Neural progenitor cell (in vitro differentiated cells): ENCODE data around the gene MEIOC. TPM values are rescaled to one million over a fixed set of nuclear protein-coding genes. Genes with fewer than 3 reads are reported as not detected.

ENCODE experiments used
- DNase-seq: peaks from one replicate; pipeline ENCODE4 v3.0.0-alpha.2; 2016; ENCODE audit warnings: low spot score
- H2AFZ ChIP-seq: fragments of 200-600 bp; sonication (generic); replicated peaks from 2 replicates; pipeline ENCODE4 v1.6.1; 2016; ENCODE audit warnings: antibody characterized with exemption
- H3F3A ChIP-seq: fragments of 200-600 bp; sonication (generic); 2 replicates; pipeline ENCODE4 v1.6.1; 2016; ENCODE audit warnings: antibody characterized with exemption, low read depth
- H3K27ac ChIP-seq: fragments of 200-600 bp; sonication (generic); 2 replicates; pipeline ENCODE4 v1.5.1; 2016; ENCODE audit warnings: mild to moderate bottlenecking
- H3K27me3 ChIP-seq: fragments of 200-600 bp; sonication (generic); 2 replicates; pipeline ENCODE4 v1.6.1; 2016; ENCODE audit warnings: mild to moderate bottlenecking, moderate library complexity
- H3K36me3 ChIP-seq: fragments of 200-600 bp; sonication (generic); 2 replicates; pipeline ENCODE4 v1.5.1; 2016
- H3K4me1 ChIP-seq: fragments of 200-600 bp; sonication (generic); 2 replicates; pipeline ENCODE4 v1.6.1; 2016; ENCODE audit warnings: mixed run types
- H3K4me2 ChIP-seq: fragments of 200-600 bp; sonication (generic); 2 replicates; pipeline ENCODE4 v1.6.1; 2016
- H3K4me3 ChIP-seq: fragments of 200-600 bp; sonication (generic); 2 replicates; pipeline ENCODE4 v1.5.1; 2016
- H3K79me2 ChIP-seq: fragments of 200-600 bp; sonication (generic); 2 replicates; pipeline ENCODE4 v1.6.1; 2016; ENCODE audit warnings: low read depth
- H3K9ac ChIP-seq: fragments of 200-600 bp; sonication (generic); 2 replicates; pipeline ENCODE4 v1.6.1; 2016
- H3K9me3 ChIP-seq: fragments of 200-600 bp; sonication (generic); 2 replicates; pipeline ENCODE4 v1.5.1; 2016; ENCODE audit warnings: low read depth
- H4K20me1 ChIP-seq: fragments of 200-600 bp; sonication (generic); 2 replicates; pipeline ENCODE4 v1.6.1; 2016; ENCODE audit warnings: low read depth
- H3K27ac Mint-ChIP-seq: 3 replicates; pipeline ENCODE4 v1.8.0; 2021; ENCODE audit warnings: mixed read lengths
- H3K27me3 Mint-ChIP-seq: 2 replicates; pipeline ENCODE4 v1.8.0; 2022; ENCODE audit warnings: low read depth, mild to moderate bottlenecking, inconsistent platforms, moderate library complexity, mixed read lengths; ENCODE audit not compliant: insufficient read depth
- H3K36me3 Mint-ChIP-seq: 3 replicates; pipeline ENCODE4 v1.8.0; 2021; ENCODE audit warnings: mixed read lengths
- H3K4me1 Mint-ChIP-seq: 3 replicates; pipeline ENCODE4 v1.8.0; 2021; ENCODE audit warnings: mixed read lengths
- H3K4me3 Mint-ChIP-seq: 3 replicates; pipeline ENCODE4 v1.8.0; 2021; ENCODE audit warnings: mild to moderate bottlenecking, moderate library complexity, mixed read lengths
- H3K9me3 Mint-ChIP-seq: 3 replicates; pipeline ENCODE4 v1.8.0; 2020; ENCODE audit warnings: mixed read lengths
- EZH2 ChIP-seq: fragments of 200-600 bp; sonication (generic); IDR thresholded peaks from 2 replicates; pipeline ENCODE4 v1.6.1; 2017; ENCODE audit warnings: antibody characterized with exemption, mild to moderate bottlenecking, moderate library complexity
- EZH2phosphoT487 ChIP-seq: fragments of 200-600 bp; sonication (generic); IDR thresholded peaks from 2 replicates; pipeline ENCODE4 v1.6.1; 2017; ENCODE audit warnings: antibody characterized with exemption
- total RNA-seq: library from RNA; depleted of rRNA; stranded (reverse); fragments of >200 nt; gene quantifications from 2 replicates; pipeline ENCODE4 v1.2.3, GENCODE V29; 2015; ENCODE audit warnings: low replicate concordance
- TF ChIP-seq, protein P1 (sequence below): fragments of 200-600 bp; sonication (generic); IDR thresholded peaks from 2 replicates; pipeline ENCODE4 v1.5.1; 2017; ENCODE audit warnings: antibody characterized with exemption, mild to moderate bottlenecking

MEIOC gene
- total RNA-seq, 1 donor from 2014 or later = 22.0 TPM

DNA sequence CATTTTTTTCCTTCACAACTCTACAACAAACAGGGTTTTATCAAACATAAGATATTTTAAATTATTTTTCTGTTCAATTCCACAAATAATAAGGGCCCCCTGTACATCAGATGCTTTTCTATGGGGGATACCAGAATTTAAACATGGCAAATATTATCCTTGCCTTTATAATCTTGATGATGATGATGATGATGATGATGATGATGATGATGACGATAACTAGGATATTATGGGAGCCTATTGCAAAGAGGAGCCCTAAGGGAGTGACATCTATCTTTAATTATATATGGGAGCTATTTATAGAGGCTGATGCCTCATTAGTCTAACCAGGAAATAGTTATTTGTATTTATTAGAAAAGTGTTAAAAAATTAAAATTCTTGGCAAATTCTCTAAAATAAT lies 6.8 kb downstream of the MEIOC start:
- Histone ChIP-seq H3K36me3 (peaks cover 4% of the 10 kb centered on the region), H3K27ac (no peak overlapping the region), H2AFZ (no peak overlapping the region), H3K4me1 (no peaks in the 10 kb centered on the region), H3K9ac (no peak overlapping the region), H4K20me1 (no peaks in the 10 kb centered on the region), H3F3A (no peaks in the 10 kb centered on the region), H3K9me3 (no peaks in the 10 kb centered on the region), H3K4me3 (no peak overlapping the region), H3K4me2 (no peak overlapping the region), H3K27me3 (peaks cover 3% of the 10 kb centered on the region), H3K79me2 (no peaks in the 10 kb centered on the region)
- no peak overlapping the region for H3K4me3 Mint-ChIP-seq
- no peaks in the 10 kb centered on the region for H3K4me1 Mint-ChIP-seq
- H3K27ac Mint-ChIP-seq = no peak overlapping the region
- H3K9me3 Mint-ChIP-seq = no peaks in the 10 kb centered on the region
- H3K36me3 Mint-ChIP-seq = no peaks in the 10 kb centered on the region
- TF ChIP-seq, protein P1, sequence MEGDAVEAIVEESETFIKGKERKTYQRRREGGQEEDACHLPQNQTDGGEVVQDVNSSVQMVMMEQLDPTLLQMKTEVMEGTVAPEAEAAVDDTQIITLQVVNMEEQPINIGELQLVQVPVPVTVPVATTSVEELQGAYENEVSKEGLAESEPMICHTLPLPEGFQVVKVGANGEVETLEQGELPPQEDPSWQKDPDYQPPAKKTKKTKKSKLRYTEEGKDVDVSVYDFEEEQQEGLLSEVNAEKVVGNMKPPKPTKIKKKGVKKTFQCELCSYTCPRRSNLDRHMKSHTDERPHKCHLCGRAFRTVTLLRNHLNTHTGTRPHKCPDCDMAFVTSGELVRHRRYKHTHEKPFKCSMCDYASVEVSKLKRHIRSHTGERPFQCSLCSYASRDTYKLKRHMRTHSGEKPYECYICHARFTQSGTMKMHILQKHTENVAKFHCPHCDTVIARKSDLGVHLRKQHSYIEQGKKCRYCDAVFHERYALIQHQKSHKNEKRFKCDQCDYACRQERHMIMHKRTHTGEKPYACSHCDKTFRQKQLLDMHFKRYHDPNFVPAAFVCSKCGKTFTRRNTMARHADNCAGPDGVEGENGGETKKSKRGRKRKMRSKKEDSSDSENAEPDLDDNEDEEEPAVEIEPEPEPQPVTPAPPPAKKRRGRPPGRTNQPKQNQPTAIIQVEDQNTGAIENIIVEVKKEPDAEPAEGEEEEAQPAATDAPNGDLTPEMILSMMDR = no peak
- TF ChIP-seq EZH2phosphoT487 = no peak
- no peak for TF ChIP-seq EZH2
- DNase-seq = no peak
- H3K27me3 Mint-ChIP-seq = no peaks in the 10 kb centered on the region

DNA sequence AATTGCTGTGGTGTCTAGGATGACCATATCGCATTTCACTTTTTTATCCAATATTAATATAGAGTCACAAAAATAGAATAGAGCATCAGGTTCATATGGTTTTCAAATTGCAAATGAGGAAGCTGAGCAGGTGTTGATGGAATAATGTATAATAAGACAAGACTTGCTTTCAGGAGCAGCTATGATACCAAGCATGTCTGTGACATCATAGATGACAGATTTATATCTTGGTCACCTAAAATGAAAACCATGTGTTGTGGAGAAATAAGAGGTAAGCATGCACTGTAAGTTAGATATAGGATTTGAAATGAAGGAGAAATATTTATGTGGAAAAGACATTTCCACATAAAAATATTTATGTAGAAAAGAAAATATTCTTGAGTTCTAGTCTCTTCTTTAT lies 8.6 kb downstream of the MEIOC start:
- H3K4me3 ChIP-seq = no peak overlapping the region
- no peaks in the 10 kb centered on the region for H3K4me1 ChIP-seq
- no peak overlapping the region for H3K9ac ChIP-seq
- H3K4me1 Mint-ChIP-seq = no peaks in the 10 kb centered on the region
- no peaks in the 10 kb centered on the region for H3K79me2 ChIP-seq
- no peak for DNase-seq
- H4K20me1 ChIP-seq = no peaks in the 10 kb centered on the region
- H3K4me3 Mint-ChIP-seq = no peak overlapping the region
- H3K36me3 Mint-ChIP-seq = no peaks in the 10 kb centered on the region
- TF ChIP-seq EZH2phosphoT487 (no peak), EZH2 (no peak)
- TF ChIP-seq, protein P1 = no peak
- H3K27me3 ChIP-seq = no peaks in the 10 kb centered on the region
- H3K27ac Mint-ChIP-seq = no peak overlapping the region
- H3F3A ChIP-seq = no peaks in the 10 kb centered on the region
- H3K9me3 ChIP-seq = no peaks in the 10 kb centered on the region
- H3K27ac ChIP-seq = no peak overlapping the region
- H3K27me3 Mint-ChIP-seq = no peaks in the 10 kb centered on the region
- no peak overlapping the region for H2AFZ ChIP-seq
- H3K36me3 ChIP-seq = peaks cover 4% of the 10 kb centered on the region
- no peak overlapping the region for H3K4me2 ChIP-seq
- no peaks in the 10 kb centered on the region for H3K9me3 Mint-ChIP-seq

DNA sequence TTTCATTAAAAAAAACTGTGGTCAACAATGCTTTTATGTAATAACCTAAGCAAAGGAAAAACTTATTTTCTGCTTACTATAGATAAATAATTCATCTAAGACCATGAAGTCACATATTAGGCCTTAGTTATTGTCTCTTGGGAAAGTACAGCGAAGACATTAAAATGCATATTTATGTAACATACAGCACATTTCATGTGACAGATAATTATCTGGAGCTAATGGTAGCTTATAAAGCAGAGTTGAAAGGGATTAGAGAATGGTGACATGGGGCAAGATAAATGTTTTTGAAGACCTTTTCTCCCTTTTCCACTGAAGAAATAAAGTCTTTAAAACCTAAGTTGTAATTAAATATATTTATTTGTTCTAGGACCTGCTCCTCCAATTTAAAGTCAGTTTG lies 9.7 kb downstream of the MEIOC start:
- H3F3A ChIP-seq = no peaks in the 10 kb centered on the region
- no peak overlapping the region for H2AFZ ChIP-seq
- H3K27me3 ChIP-seq = no peaks in the 10 kb centered on the region
- no peak overlapping the region for H3K4me2 ChIP-seq
- no peak for DNase-seq
- no peak overlapping the region for H3K4me3 ChIP-seq
- H3K36me3 Mint-ChIP-seq = no peaks in the 10 kb centered on the region
- H3K9ac ChIP-seq = no peak overlapping the region
- no peaks in the 10 kb centered on the region for H3K79me2 ChIP-seq
- H3K9me3 ChIP-seq = no peaks in the 10 kb centered on the region
- no peak overlapping the region for H3K27ac ChIP-seq
- H3K27ac Mint-ChIP-seq = no peak overlapping the region
- TF ChIP-seq EZH2 = no peak
- no peak for TF ChIP-seq EZH2phosphoT487
- TF ChIP-seq, protein P1 = no peak
- no peaks in the 10 kb centered on the region for H3K9me3 Mint-ChIP-seq
- H3K36me3 ChIP-seq = peaks cover 4% of the 10 kb centered on the region
- no peaks in the 10 kb centered on the region for H4K20me1 ChIP-seq
- no peaks in the 10 kb centered on the region for H3K4me1 Mint-ChIP-seq
- H3K4me1 ChIP-seq = no peaks in the 10 kb centered on the region
- no peak overlapping the region for H3K4me3 Mint-ChIP-seq
- no peaks in the 10 kb centered on the region for H3K27me3 Mint-ChIP-seq
